HG03025 (cell line): Measurements from ENCODE around the gene DRD3.

Experiments
- ATAC-seq: cut with Tn5 transposase; IDR thresholded peaks from one replicate; pipeline ENCODE4 v1.9.1; 2021; ENCODE audit warnings: mild to moderate bottlenecking, moderate library complexity; ENCODE audit not compliant: unreplicated experiment, low FRiP score

The DRD3 gene

GRCh38 chr3:114127517-114127916 is 51.3 kb downstream of the DRD3 start:
- ATAC-seq = no peak

GRCh38 chr3:114126461-114126860 is 52.4 kb downstream of the DRD3 start:
- ATAC-seq = no peak

GRCh38 chr3:114122027-114122709 is 56.7 kb downstream of the DRD3 start:
- no peak for ATAC-seq

- no peak for ATAC-seq
Observed at GRCh38 chr3:114120211-114120610, 58.6 kb downstream of the DRD3 start.

GRCh38 chr3:114119776-114120175 is 59.1 kb downstream of the DRD3 start:
- ATAC-seq = no peak

- no peak for ATAC-seq
Observed at GRCh38 chr3:114115143-114115542, 63.7 kb downstream of the DRD3 start.

- no peak for ATAC-seq
Observed at GRCh38 chr3:114114719-114115118, 64.1 kb downstream of the DRD3 start.

GRCh38 chr3:114112696-114113095 is 66.2 kb downstream of the DRD3 start:
- no peak for ATAC-seq

GRCh38 chr3:114111060-114111770 is 67.6 kb downstream of the DRD3 start:
- no peak for ATAC-seq

GRCh38 chr3:114110439-114110838 is 68.4 kb downstream of the DRD3 start:
- ATAC-seq = no peak

GRCh38 chr3:114108137-114108536 is 70.7 kb downstream of the DRD3 start:
- ATAC-seq = no peak

GRCh38 chr3:114104414-114104813 is 74.4 kb downstream of the DRD3 start:
- no peak for ATAC-seq

- ATAC-seq = no peak
Observed at GRCh38 chr3:114103858-114104257, 75.0 kb downstream of the DRD3 start.

- no peak for ATAC-seq
Observed at GRCh38 chr3:114103181-114103580, 75.7 kb downstream of the DRD3 start.

- no peak for ATAC-seq
Observed at GRCh38 chr3:114101101-114101500, 77.8 kb downstream of the DRD3 start.

GRCh38 chr3:114095796-114096195 is 83.1 kb downstream of the DRD3 start:
- ATAC-seq = no peak

- no peak for ATAC-seq
Observed at GRCh38 chr3:114093596-114093995, 85.3 kb downstream of the DRD3 start.

GRCh38 chr3:114093016-114093380 is 85.9 kb downstream of the DRD3 start:
- ATAC-seq = no peak

GRCh38 chr3:114092151-114093015 is 86.5 kb downstream of the DRD3 start:
- no peak for ATAC-seq

- no peak for ATAC-seq
Observed at GRCh38 chr3:114089675-114090074, 89.2 kb downstream of the DRD3 start.

- no peak for ATAC-seq
Observed at GRCh38 chr3:114086356-114086755, 92.5 kb downstream of the DRD3 start.
